Endodermal cell (in vitro differentiated cells): ENCODE measurements around the gene ELFN1. TPM values are rescaled to one million over a fixed set of nuclear protein-coding genes. Genes with fewer than 3 reads are reported as not detected.

Experiments
- DNase-seq: peaks from one replicate; pipeline ENCODE4 v3.0.0-alpha.2; 2017
- H3K27ac ChIP-seq: 2 replicates; pipeline ENCODE4 v1.5.1; 2013; ENCODE audit warnings: mild to moderate bottlenecking, low read depth, low read length, moderate library complexity
- H3K27me3 ChIP-seq: 2 replicates; pipeline ENCODE4 v1.6.1; 2013; ENCODE audit warnings: mild to moderate bottlenecking, low read length, moderate library complexity; ENCODE audit not compliant: insufficient read depth, control insufficient read depth, poor library complexity, severe bottlenecking
- H3K36me3 ChIP-seq: 2 replicates; pipeline ENCODE4 v1.7.0; 2013; ENCODE audit warnings: mild to moderate bottlenecking, low read length, moderate library complexity; ENCODE audit not compliant: control insufficient read depth, insufficient read depth
- H3K4me1 ChIP-seq: one replicate; pipeline ENCODE4 v1.7.0; 2013; ENCODE audit warnings: low read length; ENCODE audit not compliant: control insufficient read depth, insufficient read depth
- H3K4me3 ChIP-seq: 2 replicates; pipeline ENCODE4 v1.5.1; 2013; ENCODE audit warnings: mild to moderate bottlenecking, low read length, moderate library complexity
- H3K9ac ChIP-seq: 2 replicates; pipeline ENCODE4 v1.6.1; 2013; ENCODE audit warnings: mild to moderate bottlenecking, low read length, moderate library complexity; ENCODE audit not compliant: poor library complexity, severe bottlenecking; ENCODE audit errors: extremely low read depth
- H3K9me3 ChIP-seq: 2 replicates; pipeline ENCODE4 v1.6.1; 2013; ENCODE audit warnings: mild to moderate bottlenecking, low read length, moderate library complexity; ENCODE audit not compliant: control insufficient read depth
- H3K27ac Mint-ChIP-seq: 2 replicates; pipeline ENCODE4 v1.8.0; 2020; ENCODE audit warnings: mixed read lengths
- H3K27me3 Mint-ChIP-seq: 2 replicates; pipeline ENCODE4 v1.8.0; 2021; ENCODE audit warnings: mild to moderate bottlenecking, mixed read lengths; ENCODE audit not compliant: insufficient read depth
- H3K36me3 Mint-ChIP-seq: 2 replicates; pipeline ENCODE4 v1.8.0; 2020; ENCODE audit warnings: low read depth, mixed read lengths
- H3K4me1 Mint-ChIP-seq: 2 replicates; pipeline ENCODE4 v1.8.0; 2020; ENCODE audit warnings: mixed read lengths
- H3K4me3 Mint-ChIP-seq: 2 replicates; pipeline ENCODE4 v1.8.0; 2020; ENCODE audit warnings: mild to moderate bottlenecking, moderate library complexity, mixed read lengths
- H3K9me3 Mint-ChIP-seq: 2 replicates; pipeline ENCODE4 v1.8.0; 2020; ENCODE audit warnings: mild to moderate bottlenecking, mixed read lengths
- WGBS, 2 experiments: methylation state at CpG; one replicate each; pipeline versions ENCODE4 v1.1.5 to v1.1.7; 2013; ENCODE audit warnings: missing lambda C conversion rate in 2 of 2, mixed read lengths in 1 of 2; ENCODE audit not compliant: insufficient coverage in 1 of 2, insufficient read length in 1 of 2; 5-methylcytosine and 5-hydroxymethylcytosine counted together
- total RNA-seq, 2 donors: library from RNA; stranded (reverse); fragmentation: NEBNext Ultra II Directional in 1 of 2; extraction: Animal tissue kit (Norgen Biotek cat#: 25700) in 1 of 2; gene quantifications; 2 replicates in 1 of 2; 3 replicates in 1 of 2; pipeline ENCODE4 v1.2.1, GENCODE V29; 2021
- TF ChIP-seq, protein P1 (sequence below): fragments of 200-600 bp; sonication (generic); conservative IDR thresholded peaks from 2 replicates; pipeline ENCODE4 v1.5.0; 2021; ENCODE audit warnings: antibody characterized with exemption, mild to moderate bottlenecking

ELFN1 gene
- total RNA-seq, 2 donors from 2014 or later = 2.1 to 5.0 TPM

GRCh38 chr7:1678571-1679325 lies 8.7 kb downstream of the ELFN1 start:
- Mint-ChIP-seq H3K4me1 (no peaks in the 10 kb centered on the region), H3K9me3 (peaks cover 18% of the 10 kb centered on the region), H3K27me3 (peaks cover 5% of the 10 kb centered on the region), H3K36me3 (peaks cover 6% of the 10 kb centered on the region), H3K27ac (no peak overlapping the region), H3K4me3 (no peak overlapping the region)
- Histone ChIP-seq H3K4me3 (no peak overlapping the region), H3K27me3 (no peaks in the 10 kb centered on the region), H3K27ac (no peak overlapping the region), H3K36me3 (no peaks in the 10 kb centered on the region), H3K4me1 (no peaks in the 10 kb centered on the region), H3K9me3 (peaks cover 9% of the 10 kb centered on the region), H3K9ac (no peak overlapping the region)
- WGBS, 2 experiments = 93 to 98% methylated on average over 8 to 30 of the region's 30 CpGs
- TF ChIP-seq, protein P1, sequence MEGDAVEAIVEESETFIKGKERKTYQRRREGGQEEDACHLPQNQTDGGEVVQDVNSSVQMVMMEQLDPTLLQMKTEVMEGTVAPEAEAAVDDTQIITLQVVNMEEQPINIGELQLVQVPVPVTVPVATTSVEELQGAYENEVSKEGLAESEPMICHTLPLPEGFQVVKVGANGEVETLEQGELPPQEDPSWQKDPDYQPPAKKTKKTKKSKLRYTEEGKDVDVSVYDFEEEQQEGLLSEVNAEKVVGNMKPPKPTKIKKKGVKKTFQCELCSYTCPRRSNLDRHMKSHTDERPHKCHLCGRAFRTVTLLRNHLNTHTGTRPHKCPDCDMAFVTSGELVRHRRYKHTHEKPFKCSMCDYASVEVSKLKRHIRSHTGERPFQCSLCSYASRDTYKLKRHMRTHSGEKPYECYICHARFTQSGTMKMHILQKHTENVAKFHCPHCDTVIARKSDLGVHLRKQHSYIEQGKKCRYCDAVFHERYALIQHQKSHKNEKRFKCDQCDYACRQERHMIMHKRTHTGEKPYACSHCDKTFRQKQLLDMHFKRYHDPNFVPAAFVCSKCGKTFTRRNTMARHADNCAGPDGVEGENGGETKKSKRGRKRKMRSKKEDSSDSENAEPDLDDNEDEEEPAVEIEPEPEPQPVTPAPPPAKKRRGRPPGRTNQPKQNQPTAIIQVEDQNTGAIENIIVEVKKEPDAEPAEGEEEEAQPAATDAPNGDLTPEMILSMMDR = no peak
- DNase-seq = peak; percentile 29

GRCh38 chr7:1679326-1679965 lies 9.4 kb downstream of the ELFN1 start:
- Histone ChIP-seq H3K9ac (no peak overlapping the region), H3K27ac (no peak overlapping the region), H3K27me3 (no peaks in the 10 kb centered on the region), H3K4me1 (no peaks in the 10 kb centered on the region), H3K4me3 (no peak overlapping the region), H3K9me3 (peaks cover 16% of the 10 kb centered on the region), H3K36me3 (no peaks in the 10 kb centered on the region)
- WGBS, 2 experiments = 92 to 93% methylated on average over 5 to 15 of the region's 15 CpGs
- TF ChIP-seq, protein P1 = no peak
- Mint-ChIP-seq H3K36me3 (peaks cover 6% of the 10 kb centered on the region), H3K4me1 (no peaks in the 10 kb centered on the region), H3K9me3 (peaks cover 24% of the 10 kb centered on the region), H3K27ac (no peak overlapping the region), H3K27me3 (peaks cover 4% of the 10 kb centered on the region), H3K4me3 (no peak overlapping the region)
- DNase-seq = peak; percentile 31

DNA sequence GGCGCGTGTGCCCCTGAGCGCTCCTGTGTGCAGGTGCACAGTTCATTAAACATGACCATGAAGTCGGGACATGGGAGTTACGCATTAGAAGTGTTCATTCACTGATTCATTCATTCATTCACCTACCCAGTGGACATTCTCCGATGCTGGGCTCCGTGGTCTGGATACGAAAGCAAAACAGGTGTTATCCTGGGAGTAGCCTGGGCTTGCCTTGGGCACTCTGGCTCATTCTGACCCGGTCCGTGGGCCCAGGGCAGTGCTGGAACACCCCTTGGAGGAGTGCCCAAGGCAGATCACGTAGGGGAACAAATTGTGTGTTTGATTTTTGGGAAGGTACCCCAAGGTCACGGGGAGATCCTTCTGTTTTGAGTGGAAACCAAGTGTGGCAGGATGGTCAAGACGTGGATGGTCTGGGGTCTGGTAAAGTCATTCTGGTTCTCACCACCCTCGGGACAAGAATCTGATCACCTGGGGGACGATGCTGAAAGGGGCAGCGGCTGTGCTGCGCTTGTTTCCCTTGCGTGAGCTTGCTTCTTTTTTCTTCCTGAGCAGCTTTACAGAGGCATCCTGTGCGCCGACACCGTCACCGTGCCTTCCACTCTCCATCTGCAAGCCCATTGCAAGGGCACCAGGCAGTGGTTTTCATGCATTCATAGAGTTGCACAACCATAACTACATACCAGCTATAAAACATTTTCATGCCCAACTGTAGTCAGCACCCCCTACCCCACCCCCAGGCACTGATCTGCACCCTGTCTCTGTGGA lies 10.1 kb downstream of the ELFN1 start:
- H3K9me3 Mint-ChIP-seq = peaks cover 28% of the 10 kb centered on the region
- no peak overlapping the region for H3K9ac ChIP-seq
- WGBS, 2 experiments = 91 to 100% methylated on average over 13 to 22 of the region's 22 CpGs
- H3K27me3 ChIP-seq = no peaks in the 10 kb centered on the region
- peak; percentile 29 for DNase-seq
- no peaks in the 10 kb centered on the region for H3K4me1 Mint-ChIP-seq
- peaks cover 20% of the 10 kb centered on the region for H3K9me3 ChIP-seq
- H3K27me3 Mint-ChIP-seq = peaks cover 3% of the 10 kb centered on the region
- no peak overlapping the region for H3K4me3 ChIP-seq
- no peak overlapping the region for H3K27ac Mint-ChIP-seq
- no peaks in the 10 kb centered on the region for H3K4me1 ChIP-seq
- H3K27ac ChIP-seq = no peak overlapping the region
- no peak overlapping the region for H3K4me3 Mint-ChIP-seq
- no peaks in the 10 kb centered on the region for H3K36me3 ChIP-seq
- TF ChIP-seq, protein P1 = no peak
- H3K36me3 Mint-ChIP-seq = peaks cover 6% of the 10 kb centered on the region
